K562 (cell line): Measurements from ENCODE around the gene MRPL48. TPM values are rescaled to one million over a fixed set of nuclear protein-coding genes. Genes with fewer than 3 reads are reported as not detected.
"Not testable (repeated sequence)": the region's sequence is repeated elsewhere in the genome, so short reads cannot be mapped to it uniquely, and the experiment has no call there.

Source experiments
- ATAC-seq: fragments of 200-7000 bp; cut with Tn5 transposase; 3 replicates; pipeline ENCODE4 v1.9.1; 2020; ENCODE audit warnings: moderate library complexity
- BruUV-seq: library from RNA; stranded (reverse); fragments of 400-500 nt; replicated peaks from 2 replicates; lab custom pipeline; 2021; lab: Mats Ljungman, UMichigan
- CTCF ChIA-PET: fragments of 300-600 bp; formaldehyde crosslinking; extraction: SDS; loops from one replicate; lab custom pipeline; 2021; ENCODE audit warnings: low intra/inter-chr PET ratio; lab: Yijun Ruan, JAX
- POLR2A ChIA-PET: fragments of 300-600, 350-650 bp; sonication (Branson Sonifier 250); formaldehyde crosslinking; extraction: SDS; loops from one replicate; lab custom pipeline; 2021; ENCODE audit warnings: antibody characterized with exemption, inconsistent platforms; lab: Yijun Ruan, JAX
- DNase-seq, 4 experiments: peaks; one replicate each; pipeline versions ENCODE4 v3.0.0 to v3.0.0-alpha.2; 2011 to 2018; ENCODE audit warnings: low spot score in 3 of 4, mixed read lengths in 3 of 4; ENCODE audit errors: extremely low read depth in 1 of 4
- FAIRE-seq: peaks from 2 replicates; lab custom pipeline; 2011; peaks lifted over from hg19 to GRCh38; lab: Jason Lieb, UNC
- H2AFZ ChIP-seq: 2 replicates; pipeline ENCODE4 v1.6.0; 2011; ENCODE audit warnings: low read depth, low read length, control low read depth, inconsistent platforms
- H3K27ac ChIP-seq: fragments of 200-600 bp; 3 replicates; pipeline ENCODE4 v1.8.0; 2011; ENCODE audit warnings: low read depth, mild to moderate bottlenecking, control low read depth, inconsistent platforms, low read length, moderate library complexity, mixed read lengths; ENCODE audit errors: extremely low read depth
- H3K27me3 ChIP-seq, 2 experiments: fragments of 300-600 bp in 1 of 2; 2 replicates in 1 of 2; 3 replicates in 1 of 2; pipeline versions ENCODE4 v1.6.0 to v1.8.0; 2011; ENCODE audit warnings: inconsistent platforms in 2 of 2, low read length in 2 of 2, mild to moderate bottlenecking in 1 of 2, mixed read lengths in 1 of 2, moderate library complexity in 1 of 2; ENCODE audit not compliant: control insufficient read depth in 2 of 2, insufficient read depth in 2 of 2
- H3K36me3 ChIP-seq: fragments of 300-600 bp; 3 replicates; pipeline ENCODE4 v1.8.0; 2011; ENCODE audit warnings: mild to moderate bottlenecking, low read length, inconsistent platforms; ENCODE audit not compliant: control insufficient read depth, insufficient read depth
- H3K4me1 ChIP-seq, 2 experiments: fragments of 200-600 bp in 1 of 2; replicated peaks in 1 of 2; 2 replicates in 1 of 2; 3 replicates in 1 of 2; pipeline versions ENCODE4 v1.5.1 to v1.8.0; 2011; ENCODE audit warnings: inconsistent platforms in 2 of 2, low read length in 2 of 2, mild to moderate bottlenecking in 1 of 2, mixed read lengths in 1 of 2, moderate library complexity in 1 of 2; ENCODE audit not compliant: control insufficient read depth in 2 of 2, insufficient read depth in 2 of 2
- H3K4me2 ChIP-seq: 2 replicates; pipeline ENCODE4 v1.6.1; 2011; ENCODE audit warnings: low read length, control low read depth, inconsistent platforms, mixed read lengths; ENCODE audit not compliant: insufficient read depth
- H3K4me3 ChIP-seq: fragments of 200-600 bp; sonication (generic), shearing (Covaris generic); 2 replicates; pipeline ENCODE4 v1.5.1; 2016; ENCODE audit warnings: control low read depth, inconsistent platforms
- H3K79me2 ChIP-seq: fragments of 200-600 bp; 3 replicates; pipeline ENCODE4 v1.8.0; 2011; ENCODE audit warnings: low read length, inconsistent platforms; ENCODE audit not compliant: control insufficient read depth, insufficient read depth
- H3K9ac ChIP-seq, 2 experiments: 2 replicates each; pipeline versions ENCODE4 v1.6.0 to v1.6.1; 2011; ENCODE audit warnings: low read depth in 2 of 2, low read length in 2 of 2, control low read depth in 1 of 2, inconsistent platforms in 1 of 2, mild to moderate bottlenecking in 1 of 2, mixed read lengths in 1 of 2; ENCODE audit not compliant: insufficient read depth in 1 of 2
- H3K9me1 ChIP-seq: one replicate; pipeline ENCODE4 v1.6.0; 2011; ENCODE audit warnings: inconsistent platforms, mild to moderate bottlenecking, low read length, moderate library complexity; ENCODE audit not compliant: control insufficient read depth, insufficient read depth
- H3K9me3 ChIP-seq: replicated peaks from 2 replicates; pipeline ENCODE4 v1.5.1; 2011; ENCODE audit warnings: low read depth, low read length, inconsistent platforms; ENCODE audit not compliant: control insufficient read depth, insufficient read depth
- H4K20me1 ChIP-seq: replicated peaks from 2 replicates; pipeline ENCODE4 v1.6.1; 2011; ENCODE audit warnings: low read length, inconsistent platforms, mixed read lengths; ENCODE audit not compliant: control insufficient read depth, insufficient read depth
- DPF2 ChIP-seq: fragments of 450-650 bp; IDR thresholded peaks from 2 replicates; pipeline ENCODE4 v1.6.1; 2016
- JUN ChIP-seq, 2 experiments: sonication (generic) in 1 of 2; formaldehyde crosslinking in 1 of 2; IDR thresholded peaks; 2 replicates each; pipeline versions ENCODE4 v1.6.1 to v1.8.0; 2012 to 2022; ENCODE audit warnings: borderline replicate concordance in 2 of 2, mild to moderate bottlenecking in 2 of 2, improper control_type of control experiment in 1 of 2, low read depth in 1 of 2, low read length in 1 of 2, missing genetic modification reagents in 1 of 2
- MGA ChIP-seq: fragments of 450-650 bp; IDR thresholded peaks from 2 replicates; pipeline ENCODE4 v1.6.1; 2016; ENCODE audit warnings: mild to moderate bottlenecking, moderate library complexity
- ZNF592 ChIP-seq: fragments of 450-650 bp; IDR thresholded peaks from 2 replicates; pipeline ENCODE4 v1.6.1; 2017; ENCODE audit warnings: antibody characterized with exemption, mild to moderate bottlenecking
- WGBS: fragments of 100-300 bp; shearing (Covaris generic); methylation state at CpG from one replicate; pipeline ENCODE4 v1.1.6; 2016; ENCODE audit warnings: low coverage, mixed read lengths; ENCODE audit not compliant: insufficient coverage; ENCODE audit errors: missing lambda C conversion rate; 5-methylcytosine and 5-hydroxymethylcytosine counted together
- in situ Hi-C: fragments of 300-500 bp; cut with MboI; formaldehyde crosslinking; loops from 4 replicates; pipeline ENCODE4 v1.15.0; 2018; ENCODE audit warnings: inconsistent platforms, mixed read lengths
- intact Hi-C: fragments of 100-400 bp; cut with micrococcal nuclease; formaldehyde crosslinking; loops from 2 replicates; pipeline ENCODE4 v1.14.2; 2022
- polyA plus RNA-seq, 8 experiments: library from polyadenylated mRNA; depleted of rRNA in 4 of 8; stranded (reverse) in 5 of 8; unstranded in 3 of 8; fragments of >200 nt; fragmentation: Nextera tagmentation in 2 of 8; fragmentation: Illumina TruSeq in 1 of 8; extraction: Ambion mirVana in 2 of 8; extraction: Trizol in 1 of 8; gene quantifications; 2 replicates each; pipeline versions ENCODE4 v1.2.1 to v1.2.3, GENCODE V29; 2011 to 2014; ENCODE audit warnings: inconsistent platforms in 1 of 8, missing spikeins in 1 of 8
- total RNA-seq, 7 experiments: library from RNA; depleted of rRNA in 6 of 7; stranded (reverse); fragments of >200 nt in 6 of 7; fragmentation: Illumina TruSeq in 2 of 7; extraction: Trizol in 2 of 7; gene quantifications; 2 replicates each; pipeline versions ENCODE4 v1.2.1 to v1.2.3, GENCODE V29; 2011 to 2021; ENCODE audit warnings: low replicate concordance in 1 of 7

MRPL48 gene
- total and polyA plus RNA-seq, 9 of the 15 experiments (the other 6 are each of a cell fraction or from before 2014, with no cell fraction given), result 66.0 to 237 (median 104) TPM

- H3K4me2 ChIP-seq; H3K36me3 ChIP-seq; CTCF ChIA-PET; H2AFZ ChIP-seq; FAIRE-seq; H3K4me3 ChIP-seq; H4K20me1 ChIP-seq; H3K9me3 ChIP-seq; H3K27me3 ChIP-seq; H3K79me2 ChIP-seq; H3K9ac ChIP-seq; H3K9me1 ChIP-seq; DNase-seq; POLR2A ChIA-PET; intact Hi-C loops; H3K4me1 ChIP-seq; H3K27ac ChIP-seq; in situ Hi-C loops; BruUV-seq; TF ChIP-seq JUN (CRISPR knock-in tag; IDR thresholded peaks at IDR 0.05; ENCODE audit: borderline replicate concordance): not testable (repeated sequence)
- peak; percentile 57 for ATAC-seq
- WGBS, result 61% methylated on average over 7 of the region's 7 CpGs
- 0 out of 2 replicates have a peak, but pooled peaks have one; percentile 15 for TF ChIP-seq MGA
- TF ChIP-seq DPF2, result peak; percentile 53
- TF ChIP-seq ZNF592, result 0 out of 2 replicates have a peak, but pooled peaks have one; percentile 33
- peak; percentile 64; the same call in 1 of the 2 replicates for TF ChIP-seq JUN (IDR thresholded peaks at IDR 0.05; ENCODE audit: borderline replicate concordance, low read depth, low read length)
These were observed 16.9 kb upstream of the MRPL48 start for GRCh38 chr11:73770811-73771210.
